T-helper 1 cell treated with Interleukin-12 subunit alpha and Interleukin-12 subunit beta and Interleukin-4 antibody, amounts not matched to agents 30 ng/mL and 1 ng/mL, for 36 hours (primary cell): ENCODE results near the gene DHRSX. TPM values are rescaled to one million over a fixed set of nuclear protein-coding genes. Genes with fewer than 3 reads are reported as not detected.
"Not testable (repeated sequence)": the region's sequence is repeated elsewhere in the genome, so short reads cannot be mapped to it uniquely, and the experiment has no call there.

Source experiments
- intact Hi-C: fragments of 100-400 bp; cut with micrococcal nuclease; formaldehyde crosslinking; loops from one replicate; pipeline ENCODE4 v1.15.1; 2024
- total RNA-seq: library from RNA; stranded (reverse); gene quantifications from 2 replicates; pipeline ENCODE4 v1.2.3, GENCODE V29; 2022

DHRSX gene, protein sequence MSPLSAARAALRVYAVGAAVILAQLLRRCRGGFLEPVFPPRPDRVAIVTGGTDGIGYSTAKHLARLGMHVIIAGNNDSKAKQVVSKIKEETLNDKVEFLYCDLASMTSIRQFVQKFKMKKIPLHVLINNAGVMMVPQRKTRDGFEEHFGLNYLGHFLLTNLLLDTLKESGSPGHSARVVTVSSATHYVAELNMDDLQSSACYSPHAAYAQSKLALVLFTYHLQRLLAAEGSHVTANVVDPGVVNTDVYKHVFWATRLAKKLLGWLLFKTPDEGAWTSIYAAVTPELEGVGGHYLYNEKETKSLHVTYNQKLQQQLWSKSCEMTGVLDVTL
- total RNA-seq = 20.0 and 21.1 TPM in 2 replicates

DNA sequence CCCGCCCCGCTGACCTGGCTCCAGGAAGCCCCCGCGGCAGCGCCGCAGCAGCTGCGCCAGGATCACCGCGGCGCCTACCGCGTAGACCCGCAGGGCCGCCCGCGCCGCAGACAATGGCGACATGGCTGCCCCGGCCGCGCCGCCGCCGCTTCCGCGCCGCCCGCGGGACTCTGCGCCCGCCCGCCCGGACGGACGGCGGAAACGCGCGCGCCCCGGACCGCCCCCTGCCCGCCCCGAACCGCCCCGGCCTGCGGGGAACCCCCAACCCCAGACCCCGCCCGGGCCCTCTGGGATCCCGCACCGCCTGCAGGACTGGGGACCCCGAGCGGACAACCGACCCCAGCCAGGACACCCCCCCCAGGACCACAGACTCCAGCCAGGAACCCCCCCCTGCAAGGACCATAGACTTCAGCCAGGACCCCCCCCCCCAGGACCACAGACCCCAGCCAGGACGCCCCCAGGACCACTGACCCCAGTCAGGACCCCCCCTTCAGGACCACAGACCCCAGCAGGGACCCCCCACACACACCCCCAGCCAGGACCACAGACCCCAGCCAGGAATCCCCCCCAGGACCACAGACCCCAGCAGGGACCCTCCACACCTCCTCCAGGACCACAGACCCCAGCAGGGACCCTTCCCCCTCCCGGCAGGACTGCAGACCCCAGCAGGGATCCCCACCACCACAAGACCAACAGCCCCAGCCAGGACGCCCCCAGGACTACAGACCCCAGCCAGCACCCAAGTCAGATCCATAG is at the start of gene DHRSX, which contains the start of gene ZBED1:
Gene DHRSX (minus strand): TSS at position 174 of the 756 bp plus-strand sequence. CDS start 51 bp downstream, at position 123.
Gene ZBED1 (minus strand): TSS at position 174 of the 756 bp plus-strand sequence. CDS start 10,257 bp downstream, outside the sequence.
- intact Hi-C loops = loop anchor here (1.0 to 5.0 kb wide), 3 partner anchors 108 to 1048 kb away; partner anchors contain the start of gene CD99

DNA sequence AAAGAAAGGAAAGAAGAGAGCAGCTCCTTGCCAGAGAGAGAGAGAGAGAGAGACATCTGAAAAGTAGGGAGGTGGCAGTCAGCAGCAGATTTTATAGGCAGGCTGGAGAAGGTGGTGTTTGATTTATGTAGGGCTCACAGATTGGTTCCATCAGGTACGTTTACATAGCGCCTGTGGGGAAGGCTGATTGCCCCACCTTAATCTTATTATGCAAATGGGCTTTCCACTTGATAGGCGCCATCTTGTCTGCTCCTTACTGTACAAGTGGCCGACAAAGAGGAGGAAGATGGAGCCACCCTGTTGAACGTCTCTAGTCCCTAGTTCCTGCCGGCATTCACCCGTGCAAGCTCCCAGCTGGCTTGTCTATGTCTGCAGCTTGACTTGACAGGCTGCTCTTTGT is 49.1 kb upstream of the DHRSX start:
- intact Hi-C loops = no loop called here

- intact Hi-C loops = no loop called here
These were observed 48.1 kb upstream of the DHRSX start for GRCh38 chrX:2548711-2549423.

DNA sequence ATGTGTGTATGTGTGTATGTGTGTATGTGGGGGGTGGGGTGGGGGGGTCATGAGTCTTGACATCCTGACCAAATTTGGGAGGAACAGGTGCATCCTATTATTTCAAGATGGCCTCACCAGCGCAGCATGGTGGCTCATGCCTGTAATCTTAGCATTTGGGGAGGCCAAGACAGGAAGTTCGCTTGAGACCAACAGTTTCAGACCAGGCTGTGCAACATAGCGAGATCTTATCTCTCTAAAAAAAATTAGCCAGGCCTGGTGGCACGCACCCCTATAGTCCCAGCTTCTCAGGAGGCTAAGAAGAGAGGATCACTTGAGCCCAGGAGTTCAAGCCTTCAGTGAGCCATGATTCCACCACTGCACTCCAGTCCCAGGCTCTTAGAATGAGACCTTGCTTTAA is 47.0 kb upstream of the DHRSX start:
- intact Hi-C loops = no loop called here

DNA sequence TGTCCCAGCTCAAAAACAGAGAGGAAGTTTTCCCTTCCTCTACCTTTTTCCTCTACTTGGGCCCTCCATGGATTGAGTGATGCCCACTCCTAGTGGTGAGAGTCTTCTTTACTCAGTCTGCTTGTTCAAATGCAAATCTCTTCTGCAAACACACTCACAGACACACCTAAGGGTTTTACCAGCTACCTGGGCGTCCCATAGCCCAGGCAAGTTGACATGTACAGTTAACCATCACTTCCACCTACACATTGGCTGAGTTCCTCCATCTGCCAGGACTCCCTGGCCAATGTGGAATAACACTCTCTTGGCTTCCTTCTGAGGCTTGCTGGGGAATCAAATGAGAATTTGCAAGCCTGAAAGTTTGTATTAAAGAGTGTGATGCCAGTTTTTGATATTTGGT is 45.7 kb upstream of the DHRSX start:
- intact Hi-C loops = no loop called here

- intact Hi-C loops = no loop called here
These were observed 44.4 kb upstream of the DHRSX start for GRCh38 chrX:2545144-2545543.

DNA sequence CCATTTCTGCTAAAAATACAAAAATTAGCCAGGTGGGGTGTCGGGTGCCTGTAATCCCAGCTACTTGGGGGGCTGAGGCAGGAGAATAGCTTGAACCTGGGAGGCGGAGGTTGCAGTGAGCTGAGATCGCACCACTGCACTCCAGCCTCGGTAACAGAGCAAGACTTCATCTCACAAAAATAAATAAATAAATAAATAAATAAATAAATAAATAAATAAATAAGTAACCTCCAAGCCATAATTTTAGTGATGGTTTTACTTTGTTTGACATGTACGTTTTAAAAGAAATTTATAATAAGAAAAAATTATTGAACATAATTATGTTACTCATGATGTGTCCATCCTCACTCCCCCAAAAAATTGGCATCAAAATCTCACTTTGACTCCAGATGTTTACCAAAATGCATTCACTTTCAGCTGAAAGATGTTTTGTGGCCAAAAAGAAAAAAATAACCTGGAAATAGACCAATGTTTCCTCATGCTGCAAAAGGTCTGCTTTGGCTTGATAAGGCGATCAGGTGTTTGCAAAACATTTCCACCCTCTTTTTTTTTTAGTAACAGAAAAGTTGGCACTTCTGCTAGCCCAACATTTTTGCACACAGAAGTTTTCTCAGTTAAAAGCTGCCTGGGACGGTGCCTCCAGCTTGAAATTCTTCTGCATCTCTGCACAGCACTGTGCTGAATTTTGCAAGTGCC is 42.2 kb upstream of the DHRSX start:
- intact Hi-C loops = no loop called here

GRCh38 chrX:2541603-2542002 is 40.8 kb upstream of the DHRSX start:
- intact Hi-C loops = no loop called here

DNA sequence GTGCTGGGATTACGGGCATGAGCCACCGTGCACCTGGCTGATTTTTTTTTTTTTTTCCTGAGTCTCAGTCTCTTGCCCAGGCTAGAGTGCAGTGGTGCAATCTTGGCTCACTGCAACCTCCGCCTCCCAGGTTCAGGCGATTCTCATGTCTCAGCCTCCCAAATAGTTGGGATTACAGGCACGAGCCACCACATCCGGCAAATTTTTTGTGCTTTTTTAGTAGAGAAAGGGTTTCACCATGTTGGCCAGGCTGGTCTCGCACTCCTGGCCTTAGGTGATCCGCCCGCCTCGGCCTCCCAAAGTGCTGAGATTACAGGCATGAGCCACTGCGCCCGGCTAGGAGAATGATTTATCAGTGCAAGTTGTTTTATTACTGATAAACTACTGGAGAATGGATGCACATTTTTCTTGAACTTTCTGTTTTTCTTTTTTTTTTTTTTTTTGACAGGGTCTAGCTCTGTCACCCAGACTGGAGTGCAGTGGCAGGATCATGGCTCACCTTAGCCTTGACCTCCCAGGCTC is 39.7 kb upstream of the DHRSX start:
- intact Hi-C loops = no loop called here

- intact Hi-C loops = no loop called here
These were observed 38.8 kb upstream of the DHRSX start for GRCh38 chrX:2539586-2539985.

- intact Hi-C loops = no loop called here
These were observed 37.4 kb upstream of the DHRSX start for GRCh38 chrX:2538031-2538757.

DNA sequence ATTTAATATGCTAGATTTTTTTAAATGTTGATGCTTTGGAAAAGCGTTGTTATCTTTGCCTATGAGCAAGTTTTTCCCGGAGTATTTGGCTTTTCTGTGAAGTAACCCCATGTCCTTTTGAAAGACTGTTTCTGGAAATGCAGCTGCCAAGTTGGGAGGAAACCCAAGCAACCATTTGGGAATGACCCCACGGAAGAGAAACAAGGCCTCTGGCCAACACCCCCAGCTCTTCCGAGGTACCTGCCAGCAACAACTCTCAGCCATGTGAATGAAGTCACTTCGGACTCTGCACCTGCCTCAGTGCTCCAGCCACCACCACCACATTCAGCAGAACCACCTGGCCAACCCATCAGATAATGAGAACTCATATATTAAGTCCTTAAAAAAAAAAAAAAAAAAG is 36.2 kb upstream of the DHRSX start:
- intact Hi-C loops = no loop called here

DNA sequence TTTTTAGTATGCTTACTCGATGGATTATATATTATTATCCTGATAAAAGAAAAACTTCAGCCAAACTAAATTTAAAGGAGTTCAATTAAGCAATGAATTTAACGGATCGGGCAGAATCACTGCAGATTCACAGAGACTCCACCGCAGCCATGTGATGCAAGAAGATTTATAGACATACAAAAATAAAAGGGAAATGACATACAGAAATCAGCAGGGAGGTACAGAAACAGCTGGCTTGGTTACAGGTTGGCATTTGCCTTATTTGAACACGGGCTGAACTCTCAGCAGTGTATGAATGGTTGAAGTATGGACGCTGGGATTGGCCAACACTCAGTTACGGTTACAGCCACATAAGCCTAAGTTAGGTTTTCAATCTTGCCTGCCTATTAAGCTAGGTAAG is 35.4 kb upstream of the DHRSX start:
- intact Hi-C loops = no loop called here

- intact Hi-C loops = not testable (repeated sequence)
These were observed 33.7 kb upstream of the DHRSX start for GRCh38 chrX:2534261-2535021.

DNA sequence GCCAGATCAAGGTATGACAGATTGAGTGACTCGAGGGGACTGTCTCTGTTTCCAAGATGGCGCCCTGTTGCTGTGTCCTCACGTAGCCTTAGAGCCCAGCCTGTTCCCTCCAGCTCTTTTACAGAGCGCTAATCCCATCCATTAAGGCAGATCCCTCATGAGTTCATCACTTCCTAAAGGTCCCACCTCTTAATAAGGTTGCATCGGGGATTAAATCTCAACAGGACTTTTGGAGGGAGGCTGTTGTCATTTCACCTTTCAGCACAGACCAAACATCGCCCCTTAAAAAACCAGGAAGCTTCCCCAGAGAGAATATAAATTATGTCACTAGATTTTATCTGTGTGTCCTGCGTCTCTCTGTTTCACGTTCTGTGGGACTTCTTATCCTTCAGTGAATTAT is 32.6 kb upstream of the DHRSX start:
- intact Hi-C loops = no loop called here

DNA sequence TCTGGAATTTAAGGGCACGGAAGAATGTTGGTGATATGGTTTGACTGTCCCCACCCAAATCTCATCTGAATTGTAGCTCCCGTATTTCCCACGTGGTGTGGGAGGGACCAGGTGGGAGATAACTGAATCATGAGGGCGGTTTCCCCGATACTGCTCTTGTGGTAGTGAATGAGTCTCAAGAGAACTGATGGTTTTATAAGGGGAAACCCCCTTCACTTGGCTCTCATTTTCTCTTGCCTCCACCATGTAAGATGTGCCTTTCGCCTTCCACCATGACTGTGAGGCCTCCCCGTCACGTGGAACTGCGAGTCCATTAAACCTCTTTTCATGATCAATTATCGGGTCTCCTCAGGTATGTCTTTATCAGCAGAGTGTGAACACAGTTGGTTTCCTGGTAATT is 25.6 kb upstream of the DHRSX start:
- intact Hi-C loops = no loop called here

- intact Hi-C loops = no loop called here
These were observed 23.1 kb upstream of the DHRSX start for GRCh38 chrX:2523911-2524310.

DNA sequence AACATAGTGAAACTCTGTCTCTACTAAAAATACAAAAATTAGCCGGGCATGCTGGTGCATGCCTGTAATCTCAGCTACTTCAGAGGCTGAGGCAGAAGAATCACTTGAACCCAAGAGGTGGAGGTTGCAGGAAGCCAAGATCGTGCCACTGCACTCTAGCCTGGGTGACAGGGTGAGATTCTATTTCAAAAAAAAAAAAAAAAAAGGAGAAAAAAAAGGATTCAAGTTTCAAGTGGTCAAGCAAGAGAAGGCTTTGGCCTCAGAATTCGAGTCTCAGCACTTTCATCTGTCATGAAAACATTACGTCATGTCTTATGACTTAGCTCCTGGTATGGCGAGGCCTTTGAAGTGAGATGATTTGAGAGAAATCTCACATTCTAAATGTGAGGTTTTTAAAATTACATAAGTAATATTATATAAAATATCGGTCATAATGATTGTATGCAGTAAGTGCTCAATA is 21.2 kb upstream of the DHRSX start:
- intact Hi-C loops = no loop called here

DNA sequence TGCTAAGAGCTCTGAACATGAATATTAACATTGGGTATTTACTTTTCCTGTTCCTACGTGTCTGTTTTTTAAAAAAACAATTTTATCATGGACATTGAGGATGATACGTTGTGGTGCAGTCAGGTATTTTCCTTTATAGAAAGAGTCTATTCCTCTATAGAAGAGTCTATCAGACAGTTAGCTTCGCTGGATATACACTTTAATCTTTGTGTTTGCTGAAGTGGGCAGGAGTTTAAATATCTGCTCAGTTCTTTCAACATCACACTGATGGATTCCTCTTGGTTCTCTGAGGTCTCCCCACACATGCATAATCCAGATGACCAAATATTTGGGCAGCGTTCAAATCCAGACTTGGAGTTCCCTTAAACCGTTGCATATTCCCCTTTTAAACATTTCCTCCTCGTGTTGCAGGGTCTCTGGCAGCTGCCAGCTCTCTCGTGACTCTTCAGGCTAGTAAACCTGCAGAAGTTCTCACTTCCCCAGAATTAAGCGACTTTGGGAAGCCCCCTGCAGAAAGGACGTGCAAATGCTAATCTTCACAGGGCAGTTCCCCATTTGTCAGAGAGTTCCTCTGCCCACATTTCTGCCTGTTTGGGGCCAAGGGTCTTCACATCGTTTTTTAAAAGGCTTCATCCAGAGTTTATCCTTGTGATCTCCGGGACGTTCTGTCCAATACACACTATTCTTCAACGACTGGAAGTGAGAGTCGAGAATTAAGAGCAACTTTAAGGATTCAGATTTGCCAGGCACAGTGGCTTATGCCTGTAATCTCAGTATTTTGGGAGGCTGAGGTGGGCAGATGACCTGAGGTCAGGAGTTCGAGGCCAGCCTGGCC is 20.5 kb upstream of the DHRSX start:
- intact Hi-C loops = no loop called here
